GM23338 (cell line): ENCODE results near the gene ZNF529. TPM values are rescaled to one million over a fixed set of nuclear protein-coding genes. Genes with fewer than 3 reads are reported as not detected.

Experiments
- ATAC-seq: fragments of 200-7000 bp; cut with Tn5 transposase; 3 replicates; pipeline ENCODE4 v1.9.1; 2020
- DNase-seq: peaks from one replicate; pipeline ENCODE4 v3.0.0-alpha.2; 2015; ENCODE audit warnings: low spot score
- H2AFZ ChIP-seq: fragments of 200-600 bp; sonication (generic); 2 replicates; pipeline ENCODE4 v1.8.0; 2016; ENCODE audit warnings: antibody characterized with exemption, mild to moderate bottlenecking, moderate library complexity
- H3F3A ChIP-seq: fragments of 200-600 bp; sonication (generic); replicated peaks from 2 replicates; pipeline ENCODE4 v1.8.0; 2017; ENCODE audit warnings: antibody characterized with exemption, mixed run types, low read depth
- H3K27ac ChIP-seq: fragments of 200-600 bp; sonication (generic); 2 replicates; pipeline ENCODE4 v1.6.1; 2016; ENCODE audit warnings: low read depth
- H3K27me3 ChIP-seq: fragments of 200-600 bp; sonication (generic); 2 replicates; pipeline ENCODE4 v1.8.0; 2016; ENCODE audit warnings: mild to moderate bottlenecking, mixed run types, moderate library complexity; ENCODE audit not compliant: insufficient read depth
- H3K36me3 ChIP-seq: fragments of 200-600 bp; sonication (generic); 2 replicates; pipeline ENCODE4 v1.8.0; 2016; ENCODE audit warnings: mild to moderate bottlenecking; ENCODE audit not compliant: insufficient read depth
- H3K4me1 ChIP-seq: fragments of 200-600 bp; sonication (generic); 2 replicates; pipeline ENCODE4 v1.8.0; 2016; ENCODE audit warnings: mild to moderate bottlenecking, moderate library complexity; ENCODE audit not compliant: insufficient read depth
- H3K4me2 ChIP-seq: fragments of 200-600 bp; sonication (generic); 2 replicates; pipeline ENCODE4 v1.7.1; 2017; ENCODE audit warnings: mixed run types
- H3K4me3 ChIP-seq: fragments of 200-600 bp; sonication (generic); 2 replicates; pipeline ENCODE4 v1.6.1; 2016; ENCODE audit warnings: mixed run types
- H3K79me2 ChIP-seq: fragments of 200-600 bp; sonication (generic); replicated peaks from 2 replicates; pipeline ENCODE4 v1.8.0; 2017; ENCODE audit warnings: mild to moderate bottlenecking; ENCODE audit not compliant: insufficient read depth
- H3K9me2 ChIP-seq: fragments of 200-600 bp; sonication (generic); 2 replicates; pipeline ENCODE4 v1.8.0; 2017; ENCODE audit not compliant: insufficient read depth
- H4K20me1 ChIP-seq: fragments of 200-600 bp; sonication (generic); replicated peaks from 2 replicates; pipeline ENCODE4 v1.8.0; 2017; ENCODE audit warnings: mild to moderate bottlenecking; ENCODE audit not compliant: insufficient read depth
- H3K27ac Mint-ChIP-seq: 2 replicates; pipeline ENCODE4 v1.8.0; 2020; ENCODE audit warnings: inconsistent platforms, mild to moderate bottlenecking, moderate library complexity, mixed read lengths
- H3K27me3 Mint-ChIP-seq: 3 replicates; pipeline ENCODE4 v1.8.0; 2022; ENCODE audit warnings: low read depth, mild to moderate bottlenecking, moderate library complexity, mixed read lengths, inconsistent platforms; ENCODE audit not compliant: insufficient read depth, poor library complexity
- H3K36me3 Mint-ChIP-seq: 3 replicates; pipeline ENCODE4 v1.8.0; 2021; ENCODE audit warnings: low read depth, mild to moderate bottlenecking, inconsistent platforms, moderate library complexity, mixed read lengths
- H3K4me1 Mint-ChIP-seq: 3 replicates; pipeline ENCODE4 v1.8.0; 2020; ENCODE audit warnings: mild to moderate bottlenecking, inconsistent platforms, mixed read lengths
- H3K4me3 Mint-ChIP-seq: 3 replicates; pipeline ENCODE4 v1.8.0; 2021; ENCODE audit warnings: moderate library complexity, mild to moderate bottlenecking, inconsistent platforms, mixed read lengths
- H3K9me3 Mint-ChIP-seq: 3 replicates; pipeline ENCODE4 v1.8.0; 2020; ENCODE audit warnings: moderate library complexity, mild to moderate bottlenecking, inconsistent platforms, mixed read lengths
- CREB1 ChIP-seq: fragments of 250-450 bp; sonication (Bioruptor Pico); IDR thresholded peaks from 2 replicates; pipeline ENCODE4 v1.5.0; 2020; ENCODE audit warnings: low read depth, mild to moderate bottlenecking, moderate library complexity
- EZH2 ChIP-seq: fragments of 200-600 bp; sonication (generic); IDR thresholded peaks from one replicate; pipeline ENCODE4 v1.8.0; 2017; ENCODE audit warnings: antibody characterized with exemption, mild to moderate bottlenecking, low read depth; ENCODE audit not compliant: unreplicated experiment
- EZH2phosphoT487 ChIP-seq: fragments of 200-600 bp; sonication (generic); IDR thresholded peaks from one replicate; pipeline ENCODE4 v1.8.1; 2018; ENCODE audit warnings: antibody characterized with exemption; ENCODE audit not compliant: unreplicated experiment
- JUNB ChIP-seq: IDR thresholded peaks from one replicate; pipeline ENCODE4 v1.6.1; 2016; ENCODE audit warnings: antibody characterized with exemption; ENCODE audit not compliant: unreplicated experiment
- NANOG ChIP-seq: IDR thresholded peaks from 2 replicates; pipeline ENCODE4 v1.6.1; 2016; ENCODE audit warnings: antibody characterized with exemption, borderline replicate concordance
- POLR2AphosphoS5 ChIP-seq: IDR thresholded peaks from 2 replicates; pipeline ENCODE4 v1.6.1; 2016; ENCODE audit warnings: antibody characterized with exemption, low read depth
- STAT1 ChIP-seq: IDR thresholded peaks from one replicate; pipeline ENCODE4 v1.6.1; 2016; ENCODE audit warnings: antibody characterized with exemption; ENCODE audit not compliant: unreplicated experiment
- ZNF114 ChIP-seq: fragments of 250-450 bp; sonication (Bioruptor Pico); IDR thresholded peaks from 2 replicates; pipeline ENCODE4 v1.5.0; 2020; ENCODE audit warnings: mild to moderate bottlenecking, moderate library complexity
- ZNF331 ChIP-seq: fragments of 250-450 bp; sonication (Bioruptor Pico); IDR thresholded peaks from 2 replicates; pipeline ENCODE4 v1.5.0; 2020; ENCODE audit warnings: low read depth, mild to moderate bottlenecking, moderate library complexity
- polyA plus RNA-seq: library from polyadenylated mRNA; unstranded; fragments of >200 nt; fragmentation: Nextera tagmentation; extraction: Ambion mirVana; gene quantifications from 2 replicates; pipeline ENCODE4 v1.2.1, GENCODE V29; 2016
- total RNA-seq: library from RNA; depleted of rRNA; stranded (reverse); fragments of >200 nt; shearing (Covaris generic); gene quantifications from 2 replicates; pipeline ENCODE4 v1.2.3, GENCODE V29; 2014
- TF ChIP-seq, protein P1 (sequence below): IDR thresholded peaks from 2 replicates; pipeline ENCODE4 v1.6.1; 2016; ENCODE audit warnings: antibody characterized with exemption
- TF ChIP-seq, protein P2 (sequence below), 2 experiments: fragments of 200-600 bp in 1 of 2; sonication (generic) in 1 of 2; conservative IDR thresholded peaks; 2 replicates each; pipeline versions ENCODE4 v1.5.1 to v1.6.1; 2016 to 2017; ENCODE audit warnings: antibody characterized with exemption in 2 of 2, low read depth in 2 of 2, mild to moderate bottlenecking in 2 of 2, moderate library complexity in 1 of 2
- TF ChIP-seq, protein P3 (sequence below): fragments of 250-450 bp; sonication (Bioruptor Pico); IDR thresholded peaks from 2 replicates; pipeline ENCODE4 v1.5.0; 2020; ENCODE audit warnings: mild to moderate bottlenecking, moderate library complexity
- TF ChIP-seq, protein P4 (sequence below): IDR thresholded peaks from one replicate; pipeline ENCODE4 v1.6.1; 2018; ENCODE audit warnings: antibody characterized with exemption; ENCODE audit not compliant: unreplicated experiment

Gene ZNF529
- total and polyA plus RNA-seq, 2 experiments from 2014 or later = 9.2 to 16.5 TPM

DNA sequence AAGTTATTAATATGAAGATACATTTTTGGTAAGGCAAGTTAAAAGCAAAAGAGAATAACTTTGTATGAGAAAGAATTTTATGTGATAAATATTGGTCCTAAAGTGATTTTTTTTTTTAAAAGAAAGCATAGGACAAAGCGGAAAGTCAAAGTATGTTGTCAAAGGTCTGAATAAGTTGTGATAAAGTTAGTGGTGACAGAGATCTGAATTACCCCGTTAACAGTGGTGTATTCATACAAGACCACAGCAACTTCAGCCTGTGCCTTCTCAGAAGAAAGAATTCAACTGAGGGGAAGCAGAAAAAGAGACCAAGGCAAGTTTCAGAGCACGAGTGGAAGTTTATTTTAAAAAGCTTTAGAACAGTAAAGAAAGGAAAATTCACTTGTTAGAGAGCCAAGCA lies 64.8 kb downstream of the ZNF529 start:
- H3K27me3 Mint-ChIP-seq = peaks cover 6% of the 10 kb centered on the region
- Histone ChIP-seq H3K4me2 (no peak overlapping the region), H3K36me3 (peaks cover 27% of the 10 kb centered on the region), H3K79me2 (no peaks in the 10 kb centered on the region), H4K20me1 (no peaks in the 10 kb centered on the region), H3K4me3 (no peak overlapping the region), H3K27ac (no peak overlapping the region), H3K9me2 (no peaks in the 10 kb centered on the region), H3F3A (no peaks in the 10 kb centered on the region), H3K27me3 (no peaks in the 10 kb centered on the region), H3K4me1 (no peaks in the 10 kb centered on the region), H2AFZ (no peak overlapping the region)
- H3K9me3 Mint-ChIP-seq = peaks cover 99% of the 10 kb centered on the region
- peaks cover 56% of the 10 kb centered on the region for H3K36me3 Mint-ChIP-seq
- no peak overlapping the region for H3K4me3 Mint-ChIP-seq
- ATAC-seq = no peak
- no peak overlapping the region for H3K27ac Mint-ChIP-seq
- no peaks in the 10 kb centered on the region for H3K4me1 Mint-ChIP-seq
- TF ChIP-seq NANOG (no peak), JUNB (no peak), CREB1 (CRISPR knock-in tag) (no peak), ZNF114 (CRISPR knock-in tag) (no peak), EZH2phosphoT487 (no peak), ZNF331 (CRISPR knock-in tag) (no peak), POLR2AphosphoS5 (no peak), EZH2 (no peak), STAT1 (no peak)
- TF ChIP-seq, protein P1, sequence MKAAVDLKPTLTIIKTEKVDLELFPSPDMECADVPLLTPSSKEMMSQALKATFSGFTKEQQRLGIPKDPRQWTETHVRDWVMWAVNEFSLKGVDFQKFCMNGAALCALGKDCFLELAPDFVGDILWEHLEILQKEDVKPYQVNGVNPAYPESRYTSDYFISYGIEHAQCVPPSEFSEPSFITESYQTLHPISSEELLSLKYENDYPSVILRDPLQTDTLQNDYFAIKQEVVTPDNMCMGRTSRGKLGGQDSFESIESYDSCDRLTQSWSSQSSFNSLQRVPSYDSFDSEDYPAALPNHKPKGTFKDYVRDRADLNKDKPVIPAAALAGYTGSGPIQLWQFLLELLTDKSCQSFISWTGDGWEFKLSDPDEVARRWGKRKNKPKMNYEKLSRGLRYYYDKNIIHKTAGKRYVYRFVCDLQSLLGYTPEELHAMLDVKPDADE = no peak
- TF ChIP-seq, protein P2, sequence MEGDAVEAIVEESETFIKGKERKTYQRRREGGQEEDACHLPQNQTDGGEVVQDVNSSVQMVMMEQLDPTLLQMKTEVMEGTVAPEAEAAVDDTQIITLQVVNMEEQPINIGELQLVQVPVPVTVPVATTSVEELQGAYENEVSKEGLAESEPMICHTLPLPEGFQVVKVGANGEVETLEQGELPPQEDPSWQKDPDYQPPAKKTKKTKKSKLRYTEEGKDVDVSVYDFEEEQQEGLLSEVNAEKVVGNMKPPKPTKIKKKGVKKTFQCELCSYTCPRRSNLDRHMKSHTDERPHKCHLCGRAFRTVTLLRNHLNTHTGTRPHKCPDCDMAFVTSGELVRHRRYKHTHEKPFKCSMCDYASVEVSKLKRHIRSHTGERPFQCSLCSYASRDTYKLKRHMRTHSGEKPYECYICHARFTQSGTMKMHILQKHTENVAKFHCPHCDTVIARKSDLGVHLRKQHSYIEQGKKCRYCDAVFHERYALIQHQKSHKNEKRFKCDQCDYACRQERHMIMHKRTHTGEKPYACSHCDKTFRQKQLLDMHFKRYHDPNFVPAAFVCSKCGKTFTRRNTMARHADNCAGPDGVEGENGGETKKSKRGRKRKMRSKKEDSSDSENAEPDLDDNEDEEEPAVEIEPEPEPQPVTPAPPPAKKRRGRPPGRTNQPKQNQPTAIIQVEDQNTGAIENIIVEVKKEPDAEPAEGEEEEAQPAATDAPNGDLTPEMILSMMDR (conservative IDR thresholded peaks at IDR 0.05; ENCODE audit: low read depth in 2 of 2) = no peak
- TF ChIP-seq, protein P3, sequence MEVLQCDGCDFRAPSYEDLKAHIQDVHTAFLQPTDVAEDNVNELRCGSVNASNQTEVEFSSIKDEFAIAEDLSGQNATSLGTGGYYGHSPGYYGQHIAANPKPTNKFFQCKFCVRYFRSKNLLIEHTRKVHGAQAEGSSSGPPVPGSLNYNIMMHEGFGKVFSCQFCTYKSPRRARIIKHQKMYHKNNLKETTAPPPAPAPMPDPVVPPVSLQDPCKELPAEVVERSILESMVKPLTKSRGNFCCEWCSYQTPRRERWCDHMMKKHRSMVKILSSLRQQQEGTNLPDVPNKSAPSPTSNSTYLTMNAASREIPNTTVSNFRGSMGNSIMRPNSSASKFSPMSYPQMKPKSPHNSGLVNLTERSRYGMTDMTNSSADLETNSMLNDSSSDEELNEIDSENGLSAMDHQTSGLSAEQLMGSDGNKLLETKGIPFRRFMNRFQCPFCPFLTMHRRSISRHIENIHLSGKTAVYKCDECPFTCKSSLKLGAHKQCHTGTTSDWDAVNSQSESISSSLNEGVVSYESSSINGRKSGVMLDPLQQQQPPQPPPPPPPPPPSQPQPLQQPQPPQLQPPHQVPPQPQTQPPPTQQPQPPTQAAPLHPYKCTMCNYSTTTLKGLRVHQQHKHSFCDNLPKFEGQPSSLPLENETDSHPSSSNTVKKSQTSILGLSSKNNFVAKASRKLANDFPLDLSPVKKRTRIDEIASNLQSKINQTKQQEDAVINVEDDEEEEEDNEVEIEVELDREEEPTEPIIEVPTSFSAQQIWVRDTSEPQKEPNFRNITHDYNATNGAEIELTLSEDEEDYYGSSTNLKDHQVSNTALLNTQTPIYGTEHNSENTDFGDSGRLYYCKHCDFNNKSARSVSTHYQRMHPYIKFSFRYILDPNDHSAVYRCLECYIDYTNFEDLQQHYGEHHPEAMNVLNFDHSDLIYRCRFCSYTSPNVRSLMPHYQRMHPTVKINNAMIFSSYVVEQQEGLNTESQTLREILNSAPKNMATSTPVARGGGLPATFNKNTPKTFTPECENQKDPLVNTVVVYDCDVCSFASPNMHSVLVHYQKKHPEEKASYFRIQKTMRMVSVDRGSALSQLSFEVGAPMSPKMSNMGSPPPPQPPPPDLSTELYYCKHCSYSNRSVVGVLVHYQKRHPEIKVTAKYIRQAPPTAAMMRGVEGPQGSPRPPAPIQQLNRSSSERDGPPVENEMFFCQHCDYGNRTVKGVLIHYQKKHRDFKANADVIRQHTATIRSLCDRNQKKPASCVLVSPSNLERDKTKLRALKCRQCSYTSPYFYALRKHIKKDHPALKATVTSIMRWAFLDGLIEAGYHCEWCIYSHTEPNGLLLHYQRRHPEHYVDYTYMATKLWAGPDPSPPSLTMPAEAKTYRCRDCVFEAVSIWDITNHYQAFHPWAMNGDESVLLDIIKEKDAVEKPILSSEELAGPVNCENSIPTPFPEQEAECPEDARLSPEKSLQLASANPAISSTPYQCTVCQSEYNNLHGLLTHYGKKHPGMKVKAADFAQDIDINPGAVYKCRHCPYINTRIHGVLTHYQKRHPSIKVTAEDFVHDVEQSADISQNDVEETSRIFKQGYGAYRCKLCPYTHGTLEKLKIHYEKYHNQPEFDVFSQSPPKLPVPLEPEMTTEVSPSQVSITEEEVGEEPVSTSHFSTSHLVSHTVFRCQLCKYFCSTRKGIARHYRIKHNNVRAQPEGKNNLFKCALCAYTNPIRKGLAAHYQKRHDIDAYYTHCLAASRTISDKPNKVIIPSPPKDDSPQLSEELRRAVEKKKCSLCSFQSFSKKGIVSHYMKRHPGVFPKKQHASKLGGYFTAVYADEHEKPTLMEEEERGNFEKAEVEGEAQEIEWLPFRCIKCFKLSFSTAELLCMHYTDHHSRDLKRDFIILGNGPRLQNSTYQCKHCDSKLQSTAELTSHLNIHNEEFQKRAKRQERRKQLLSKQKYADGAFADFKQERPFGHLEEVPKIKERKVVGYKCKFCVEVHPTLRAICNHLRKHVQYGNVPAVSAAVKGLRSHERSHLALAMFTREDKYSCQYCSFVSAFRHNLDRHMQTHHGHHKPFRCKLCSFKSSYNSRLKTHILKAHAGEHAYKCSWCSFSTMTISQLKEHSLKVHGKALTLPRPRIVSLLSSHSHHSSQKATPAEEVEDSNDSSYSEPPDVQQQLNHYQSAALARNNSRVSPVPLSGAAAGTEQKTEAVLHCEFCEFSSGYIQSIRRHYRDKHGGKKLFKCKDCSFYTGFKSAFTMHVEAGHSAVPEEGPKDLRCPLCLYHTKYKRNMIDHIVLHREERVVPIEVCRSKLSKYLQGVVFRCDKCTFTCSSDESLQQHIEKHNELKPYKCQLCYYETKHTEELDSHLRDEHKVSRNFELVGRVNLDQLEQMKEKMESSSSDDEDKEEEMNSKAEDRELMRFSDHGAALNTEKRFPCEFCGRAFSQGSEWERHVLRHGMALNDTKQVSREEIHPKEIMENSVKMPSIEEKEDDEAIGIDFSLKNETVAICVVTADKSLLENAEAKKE (CRISPR knock-in tag) = no peak
- TF ChIP-seq, protein P4, sequence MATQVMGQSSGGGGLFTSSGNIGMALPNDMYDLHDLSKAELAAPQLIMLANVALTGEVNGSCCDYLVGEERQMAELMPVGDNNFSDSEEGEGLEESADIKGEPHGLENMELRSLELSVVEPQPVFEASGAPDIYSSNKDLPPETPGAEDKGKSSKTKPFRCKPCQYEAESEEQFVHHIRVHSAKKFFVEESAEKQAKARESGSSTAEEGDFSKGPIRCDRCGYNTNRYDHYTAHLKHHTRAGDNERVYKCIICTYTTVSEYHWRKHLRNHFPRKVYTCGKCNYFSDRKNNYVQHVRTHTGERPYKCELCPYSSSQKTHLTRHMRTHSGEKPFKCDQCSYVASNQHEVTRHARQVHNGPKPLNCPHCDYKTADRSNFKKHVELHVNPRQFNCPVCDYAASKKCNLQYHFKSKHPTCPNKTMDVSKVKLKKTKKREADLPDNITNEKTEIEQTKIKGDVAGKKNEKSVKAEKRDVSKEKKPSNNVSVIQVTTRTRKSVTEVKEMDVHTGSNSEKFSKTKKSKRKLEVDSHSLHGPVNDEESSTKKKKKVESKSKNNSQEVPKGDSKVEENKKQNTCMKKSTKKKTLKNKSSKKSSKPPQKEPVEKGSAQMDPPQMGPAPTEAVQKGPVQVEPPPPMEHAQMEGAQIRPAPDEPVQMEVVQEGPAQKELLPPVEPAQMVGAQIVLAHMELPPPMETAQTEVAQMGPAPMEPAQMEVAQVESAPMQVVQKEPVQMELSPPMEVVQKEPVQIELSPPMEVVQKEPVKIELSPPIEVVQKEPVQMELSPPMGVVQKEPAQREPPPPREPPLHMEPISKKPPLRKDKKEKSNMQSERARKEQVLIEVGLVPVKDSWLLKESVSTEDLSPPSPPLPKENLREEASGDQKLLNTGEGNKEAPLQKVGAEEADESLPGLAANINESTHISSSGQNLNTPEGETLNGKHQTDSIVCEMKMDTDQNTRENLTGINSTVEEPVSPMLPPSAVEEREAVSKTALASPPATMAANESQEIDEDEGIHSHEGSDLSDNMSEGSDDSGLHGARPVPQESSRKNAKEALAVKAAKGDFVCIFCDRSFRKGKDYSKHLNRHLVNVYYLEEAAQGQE = no peak
- no peak for DNase-seq
